ENCODE data around the gene BBS7.

GRCh38 chr4:121789455-121789854 lies 80.8 kb downstream of the BBS7 start:
- TF ChIP-seq POLR2AphosphoS5 (IDR thresholded peaks at IDR 0.05; ENCODE audit: low read depth, low read length) (no peak), POLR2A (IDR thresholded peaks at IDR 0.05; ENCODE audit: low read depth, low read length) (no peak), TAF1 (IDR thresholded peaks at IDR 0.05; ENCODE audit: borderline replicate concordance, low read depth, low read length) (no peak)
